SU-DHL-6 (cell line): ENCODE results near the gene B4GALNT4.

ENCODE experiments used
- H2AFZ ChIP-seq: fragments of 200-600 bp; sonication (generic); 2 replicates; pipeline ENCODE4 v1.6.1; 2014; ENCODE audit warnings: low read depth, mild to moderate bottlenecking, moderate library complexity, mixed read lengths, antibody characterized with exemption, low read length; ENCODE audit not compliant: severe bottlenecking
- H3F3A ChIP-seq: fragments of 200-600 bp; shearing (Covaris generic); 2 replicates; pipeline ENCODE4 v1.6.0; 2016; ENCODE audit warnings: antibody characterized with exemption, mild to moderate bottlenecking; ENCODE audit not compliant: insufficient read depth
- H3K27ac ChIP-seq: fragments of 200-600 bp; sonication (generic); 2 replicates; pipeline ENCODE4 v1.5.1; 2016; ENCODE audit warnings: low read depth, mild to moderate bottlenecking, low read length, moderate library complexity, mixed read lengths
- H3K27me3 ChIP-seq: fragments of 200-600 bp; sonication (generic), shearing (Covaris generic); 2 replicates; pipeline ENCODE4 v1.6.0; 2014; ENCODE audit warnings: mild to moderate bottlenecking, low read length
- H3K36me3 ChIP-seq: fragments of 200-600 bp; sonication (generic); 2 replicates; pipeline ENCODE4 v1.6.1; 2014; ENCODE audit warnings: mild to moderate bottlenecking, low read length, mixed read lengths
- H3K4me2 ChIP-seq: fragments of 300-600, 200-600 bp; shearing (Covaris generic), sonication (generic); 2 replicates; pipeline ENCODE4 v1.6.0; 2014; ENCODE audit warnings: low read length, low read depth, mild to moderate bottlenecking; ENCODE audit not compliant: poor library complexity, severe bottlenecking
- H3K4me3 ChIP-seq: fragments of 200-600 bp; sonication (generic); 2 replicates; pipeline ENCODE4 v1.5.1; 2014; ENCODE audit warnings: antibody characterized with exemption, low read length, mild to moderate bottlenecking, mixed read lengths; ENCODE audit not compliant: insufficient read depth, poor library complexity, severe bottlenecking
- H3K79me2 ChIP-seq: fragments of 200-600 bp; sonication (generic); 2 replicates; pipeline ENCODE4 v1.6.1; 2014; ENCODE audit warnings: mild to moderate bottlenecking, low read length, moderate library complexity; ENCODE audit not compliant: insufficient read depth
- H3K9ac ChIP-seq: fragments of 200-600 bp; sonication (generic); 2 replicates; pipeline ENCODE4 v1.7.0; 2014; ENCODE audit warnings: mild to moderate bottlenecking, low read length
- H3K9me2 ChIP-seq: fragments of 200-600 bp; sonication (generic); replicated peaks from 2 replicates; pipeline ENCODE4 v1.6.1; 2014; ENCODE audit warnings: low read length; ENCODE audit not compliant: insufficient read depth
- H3K9me3 ChIP-seq: fragments of 200-600 bp; sonication (generic); 2 replicates; pipeline ENCODE4 v1.6.1; 2014; ENCODE audit warnings: low read length, mixed read lengths; ENCODE audit not compliant: insufficient read depth
- H4K20me1 ChIP-seq: fragments of 200-600 bp; sonication (generic); 2 replicates; pipeline ENCODE4 v1.6.1; 2014; ENCODE audit warnings: low read depth, mild to moderate bottlenecking, antibody characterized with exemption, low read length, moderate library complexity, mixed read lengths
- CTCF ChIP-seq: fragments of 200-600 bp; sonication (generic); IDR thresholded peaks from one replicate; pipeline ENCODE4 v1.5.1; 2017; ENCODE audit warnings: antibody characterized with exemption, mild to moderate bottlenecking, low read length, moderate library complexity; ENCODE audit not compliant: insufficient read depth, poor library complexity, severe bottlenecking
- EZH2phosphoT487 ChIP-seq: fragments of 200-600 bp; sonication (generic), shearing (Covaris generic); conservative IDR thresholded peaks from 2 replicates; pipeline ENCODE4 v1.6.1; 2018; ENCODE audit warnings: mild to moderate bottlenecking, antibody characterized with exemption, low read length, moderate library complexity, mixed read lengths

The B4GALNT4 gene

GRCh38 chr11:393219-394033 is 24.1 kb downstream of the B4GALNT4 start:
- H3K4me2 ChIP-seq: no peak overlapping the region
- no peak for TF ChIP-seq EZH2phosphoT487
- no peak for TF ChIP-seq CTCF
- H3F3A ChIP-seq: no peaks in the 10 kb centered on the region
- no peak overlapping the region for H3K9ac ChIP-seq
- no peaks in the 10 kb centered on the region for H4K20me1 ChIP-seq
- no peaks in the 10 kb centered on the region for H3K27me3 ChIP-seq
- H3K27ac ChIP-seq: no peak overlapping the region
- H2AFZ ChIP-seq: no peak overlapping the region
- H3K9me2 ChIP-seq: no peaks in the 10 kb centered on the region
- no peak overlapping the region for H3K4me3 ChIP-seq
- H3K79me2 ChIP-seq: no peaks in the 10 kb centered on the region
- H3K9me3 ChIP-seq: no peaks in the 10 kb centered on the region
- H3K36me3 ChIP-seq: no peaks in the 10 kb centered on the region

GRCh38 chr11:394034-394857 is 24.9 kb downstream of the B4GALNT4 start, which contains the start of gene PKP3:
Gene PKP3, plus strand, starts transcription at chr11:394209. Its CDS starts 84 bp downstream, at chr11:394293.
- Histone ChIP-seq H3K4me2 (no peak within 1 kb of the TSS), H3K27ac (no peak within 1 kb of the TSS), H3K9me3 (no peaks in the 10 kb centered on the region), H3K9me2 (no peaks in the 10 kb centered on the region), H3K79me2 (no peaks in the 10 kb centered on the region), H3F3A (no peaks in the 10 kb centered on the region), H3K4me3 (no peak within 1 kb of the TSS), H3K36me3 (no peaks in the 10 kb centered on the region), H3K27me3 (no peaks in the 10 kb centered on the region), H4K20me1 (no peaks in the 10 kb centered on the region), H2AFZ (no peak within 1 kb of the TSS), H3K9ac (no peak within 1 kb of the TSS)
- TF ChIP-seq CTCF: no peak
- TF ChIP-seq EZH2phosphoT487: no peak

GRCh38 chr11:394858-395655 is 25.8 kb downstream of the B4GALNT4 start:
- Histone ChIP-seq H3K27ac (no peak overlapping the region), H3K79me2 (no peaks in the 10 kb centered on the region), H3K9ac (no peak overlapping the region), H3K27me3 (no peaks in the 10 kb centered on the region), H3K9me3 (no peaks in the 10 kb centered on the region), H3K9me2 (no peaks in the 10 kb centered on the region), H3K36me3 (no peaks in the 10 kb centered on the region), H3K4me3 (no peak overlapping the region), H3F3A (no peaks in the 10 kb centered on the region), H4K20me1 (no peaks in the 10 kb centered on the region), H2AFZ (no peak overlapping the region), H3K4me2 (no peak overlapping the region)
- TF ChIP-seq EZH2phosphoT487: no peak
- no peak for TF ChIP-seq CTCF
